H1 (cell line): Measurements from ENCODE around the gene ANK3. TPM values are rescaled to one million over a fixed set of nuclear protein-coding genes. Genes with fewer than 3 reads are reported as not detected.

Experiments used
- CTCF ChIA-PET: fragments of 300-600 bp; sonication (Branson Sonifier 250); formaldehyde crosslinking; loops from one replicate; lab custom pipeline; 2021; ENCODE audit not compliant: partially characterized antibody; lab: Charles Lee
- POLR2A ChIA-PET: fragments of 300-600 bp; sonication (Branson Sonifier 250); formaldehyde crosslinking; loops from one replicate; lab custom pipeline; 2021; ENCODE audit warnings: inconsistent platforms; ENCODE audit not compliant: partially characterized antibody; lab: Charles Lee
- DNase-seq, 2 experiments: peaks; one replicate each; pipeline versions ENCODE4 v3.0.0 to v3.0.0-alpha.2; 2010 to 2022; ENCODE audit warnings: low spot score in 2 of 2, low read depth in 1 of 2, mixed read lengths in 1 of 2
- FAIRE-seq: peaks from 2 replicates; lab custom pipeline; 2011; peaks lifted over from hg19 to GRCh38; lab: Jason Lieb, UNC
- H2AFZ ChIP-seq: 2 replicates; pipeline ENCODE4 v1.8.1; 2012; ENCODE audit warnings: low read length, inconsistent platforms
- H2AK5ac ChIP-seq: 2 replicates; pipeline ENCODE4 v1.6.1; 2013; ENCODE audit warnings: low read depth, low read length
- H2BK120ac ChIP-seq: replicated peaks from 2 replicates; pipeline ENCODE3; 2013; ENCODE audit warnings: low read depth, low read length, inconsistent platforms
- H2BK12ac ChIP-seq: 2 replicates; pipeline ENCODE4 v1.6.1; 2013; ENCODE audit warnings: low read depth, low read length
- H2BK15ac ChIP-seq: 2 replicates; pipeline ENCODE4 v1.6.1; 2013; ENCODE audit warnings: low read length
- H2BK20ac ChIP-seq: 2 replicates; pipeline ENCODE4 v1.6.1; 2013; ENCODE audit warnings: low read length
- H2BK5ac ChIP-seq: 2 replicates; pipeline ENCODE4 v1.6.1; 2013; ENCODE audit warnings: low read depth, low read length
- H3K14ac ChIP-seq: 2 replicates; pipeline ENCODE4 v1.6.1; 2013; ENCODE audit warnings: inconsistent platforms; ENCODE audit not compliant: insufficient read length
- H3K18ac ChIP-seq: 2 replicates; pipeline ENCODE4 v1.6.1; 2013; ENCODE audit warnings: low read length; ENCODE audit errors: extremely low read depth
- H3K23ac ChIP-seq: 2 replicates; pipeline ENCODE4 v1.6.1; 2013; ENCODE audit warnings: inconsistent platforms; ENCODE audit not compliant: insufficient read length
- H3K23me2 ChIP-seq: 2 replicates; pipeline ENCODE4 v1.6.1; 2013; ENCODE audit warnings: low read depth, low read length
- H3K27ac ChIP-seq: 2 replicates; pipeline ENCODE4 v1.6.1; 2011; ENCODE audit warnings: low read depth, low read length, inconsistent platforms
- H3K27me3 ChIP-seq, 4 experiments: replicated peaks in 1 of 4; 1 replicate in 1 of 4; 2 replicates in 3 of 4; pipeline versions ENCODE4 v1.6.1 to v1.8.1; 2011 to 2013; ENCODE audit warnings: low read length in 3 of 4, mild to moderate bottlenecking in 3 of 4, inconsistent platforms in 2 of 4, mixed read lengths in 2 of 4, moderate library complexity in 1 of 4; ENCODE audit not compliant: control insufficient read depth in 3 of 4, insufficient read depth in 3 of 4; ENCODE audit errors: extremely low read depth in 1 of 4
- H3K36me3 ChIP-seq, 4 experiments: 2 replicates each; pipeline versions ENCODE4 v1.6.1 to v1.8.1; 2011 to 2013; ENCODE audit warnings: mild to moderate bottlenecking in 4 of 4, low read length in 3 of 4, moderate library complexity in 2 of 4, control low read depth in 1 of 4, inconsistent platforms in 1 of 4; ENCODE audit not compliant: insufficient read depth in 4 of 4, control insufficient read depth in 2 of 4
- H3K4ac ChIP-seq: replicated peaks from 2 replicates; pipeline ENCODE3; 2013; ENCODE audit warnings: low read length, low read depth, mixed read lengths, inconsistent platforms; ENCODE audit not compliant: insufficient read length
- H3K4me1 ChIP-seq, 4 experiments: replicated peaks in 1 of 4; 1 replicate in 1 of 4; 2 replicates in 3 of 4; pipeline versions ENCODE4 v1.6.1 to v1.8.1; 2011 to 2013; ENCODE audit warnings: low read length in 3 of 4, inconsistent platforms in 2 of 4, mixed read lengths in 1 of 4; ENCODE audit not compliant: insufficient read depth in 4 of 4, control insufficient read depth in 3 of 4
- H3K4me2 ChIP-seq, 2 experiments: 2 replicates each; pipeline versions ENCODE4 v1.6.1 to v1.8.1; 2011 to 2013; ENCODE audit warnings: low read depth in 2 of 2, low read length in 2 of 2, control low read depth in 1 of 2, inconsistent platforms in 1 of 2, mild to moderate bottlenecking in 1 of 2; ENCODE audit not compliant: insufficient read depth in 1 of 2
- H3K4me3 ChIP-seq, 4 experiments: fragments of 200-600, 300-600 bp in 1 of 4; sonication (generic), shearing (Covaris generic), sonication (Bioruptor Twin) in 1 of 4; 2 replicates each; pipeline versions ENCODE4 v1.5.1 to v1.8.1; 2011 to 2016; ENCODE audit warnings: low read length in 4 of 4, low read depth in 3 of 4, control low read depth in 2 of 4, inconsistent platforms in 2 of 4, mild to moderate bottlenecking in 2 of 4, mixed read lengths in 1 of 4, moderate library complexity in 1 of 4; ENCODE audit not compliant: insufficient read depth in 2 of 4; ENCODE audit errors: extremely low read depth in 1 of 4
- H3K56ac ChIP-seq: replicated peaks from 2 replicates; pipeline ENCODE3; 2013; ENCODE audit warnings: low read depth, mild to moderate bottlenecking, mixed read lengths, low read length, inconsistent platforms; ENCODE audit not compliant: insufficient read length
- H3K79me1 ChIP-seq: 2 replicates; pipeline ENCODE4 v1.6.1; 2013; ENCODE audit warnings: low read depth, low read length, control low read depth
- H3K79me2 ChIP-seq, 2 experiments: 2 replicates each; pipeline versions ENCODE4 v1.6.1 to v1.8.1; 2012 to 2013; ENCODE audit warnings: low read length in 2 of 2, mild to moderate bottlenecking in 2 of 2, inconsistent platforms in 1 of 2; ENCODE audit not compliant: insufficient read depth in 2 of 2, control insufficient read depth in 1 of 2
- H3K9ac ChIP-seq, 4 experiments: replicated peaks in 1 of 4; 1 replicate in 1 of 4; 2 replicates in 3 of 4; pipeline versions ENCODE4 v1.6.1 to v1.8.1; 2011 to 2013; ENCODE audit warnings: low read depth in 3 of 4, low read length in 3 of 4, control low read depth in 2 of 4, mild to moderate bottlenecking in 2 of 4, moderate library complexity in 2 of 4, inconsistent platforms in 1 of 4; ENCODE audit errors: extremely low read depth in 1 of 4
- H3K9me3 ChIP-seq, 2 experiments: 2 replicates each; pipeline versions ENCODE4 v1.6.1 to v1.8.1; 2012 to 2013; ENCODE audit warnings: mild to moderate bottlenecking in 2 of 2, moderate library complexity in 2 of 2, control low read depth in 1 of 2, inconsistent platforms in 1 of 2, low read depth in 1 of 2, low read length in 1 of 2, mixed read lengths in 1 of 2; ENCODE audit not compliant: insufficient read depth in 2 of 2
- H4K20me1 ChIP-seq, 2 experiments: replicated peaks in 1 of 2; 2 replicates each; pipeline versions ENCODE3 to v1.8.1; 2011 to 2013; ENCODE audit warnings: inconsistent platforms in 2 of 2, low read length in 2 of 2, mild to moderate bottlenecking in 1 of 2; ENCODE audit not compliant: insufficient read depth in 2 of 2, control insufficient read depth in 1 of 2
- H4K5ac ChIP-seq: 2 replicates; pipeline ENCODE4 v1.6.1; 2013; ENCODE audit warnings: low read length, low read depth, mixed read lengths, inconsistent platforms; ENCODE audit not compliant: insufficient read length
- H4K8ac ChIP-seq: 2 replicates; pipeline ENCODE4 v1.8.0; 2013; ENCODE audit warnings: mild to moderate bottlenecking, moderate library complexity, low read length, inconsistent platforms; ENCODE audit not compliant: insufficient read depth; ENCODE audit errors: extremely low read depth
- H4K91ac ChIP-seq: replicated peaks from 2 replicates; pipeline ENCODE3; 2013; ENCODE audit warnings: low read length, mixed read lengths, inconsistent platforms; ENCODE audit not compliant: insufficient read length
- BCL11A ChIP-seq, 2 experiments: IDR thresholded peaks; one replicate each; pipeline ENCODE4 v1.6.1; 2011; ENCODE audit warnings: low read depth in 2 of 2, low read length in 2 of 2, mild to moderate bottlenecking in 2 of 2
- CBX5 ChIP-seq: fragments of 300-800, 300-1000 bp; sonication (generic); IDR thresholded peaks from 2 replicates; pipeline ENCODE4 v1.7.1; 2016; ENCODE audit warnings: antibody characterized with exemption, low read length, low read depth
- CTBP2 ChIP-seq: IDR thresholded peaks from 2 replicates; pipeline ENCODE4 v1.7.0; 2011; ENCODE audit warnings: borderline replicate concordance, mild to moderate bottlenecking, moderate library complexity, mixed read lengths, low read length; ENCODE audit not compliant: insufficient read depth, insufficient read length
- EGR1 ChIP-seq: IDR thresholded peaks from 2 replicates; pipeline ENCODE4 v1.6.1; 2011; ENCODE audit warnings: low read depth, low read length, borderline replicate concordance
- EP300 ChIP-seq, 2 experiments: IDR thresholded peaks; 1 replicate in 1 of 2; 2 replicates in 1 of 2; pipeline ENCODE4 v1.6.1; 2011 to 2012; ENCODE audit warnings: low read depth in 2 of 2, low read length in 2 of 2, mild to moderate bottlenecking in 2 of 2, borderline replicate concordance in 1 of 2, inconsistent platforms in 1 of 2, moderate library complexity in 1 of 2
- GTF2F1 ChIP-seq: IDR thresholded peaks from 2 replicates; pipeline ENCODE4 v1.6.1; 2012; ENCODE audit warnings: low read depth, low read length, improper control_type of control experiment, borderline replicate concordance
- HDAC2 ChIP-seq, 2 experiments: fragments of 300-600 bp in 1 of 2; sonication (generic) in 1 of 2; IDR thresholded peaks; 2 replicates each; pipeline ENCODE4 v1.6.1; 2011 to 2012; ENCODE audit warnings: low read depth in 2 of 2, low read length in 2 of 2, mild to moderate bottlenecking in 2 of 2, moderate library complexity in 2 of 2, borderline replicate concordance in 1 of 2, inconsistent platforms in 1 of 2
- NANOG ChIP-seq: IDR thresholded peaks from 2 replicates; pipeline ENCODE4 v1.6.1; 2011; ENCODE audit warnings: low read length, low read depth, mild to moderate bottlenecking, inconsistent platforms; ENCODE audit not compliant: insufficient read depth, poor library complexity, severe bottlenecking
- SAP30 ChIP-seq: fragments of 300-600 bp; sonication (generic); IDR thresholded peaks from 2 replicates; pipeline ENCODE4 v1.7.1; 2012; ENCODE audit warnings: low read length, moderate library complexity, mild to moderate bottlenecking, inconsistent platforms; ENCODE audit not compliant: insufficient read depth, insufficient replicate concordance
- SP1 ChIP-seq: IDR thresholded peaks from 2 replicates; pipeline ENCODE4 v1.6.1; 2011; ENCODE audit warnings: low read depth, low read length
- TAF1 ChIP-seq: IDR thresholded peaks from 2 replicates; pipeline ENCODE4 v1.6.1; 2011; ENCODE audit warnings: mild to moderate bottlenecking, low read depth, low read length
- ZNF274 ChIP-seq: IDR thresholded peaks from 2 replicates; pipeline ENCODE4 v1.7.0; 2012; ENCODE audit warnings: low read length, borderline replicate concordance; ENCODE audit errors: extremely low read depth
- polyA plus RNA-seq, 7 experiments: library from polyadenylated mRNA; depleted of rRNA in 3 of 7; stranded (reverse) in 5 of 7; unstranded in 2 of 7; fragments of >200 nt in 5 of 7; fragments of 200-250 nt in 2 of 7; gene quantifications; 1 replicate in 5 of 7; 2 replicates in 1 of 7; 4 replicates in 1 of 7; pipeline versions ENCODE4 v1.2.1 to v1.2.3, GENCODE V29; 2011 to 2013; ENCODE audit warnings: missing spikeins in 2 of 7, mixed read lengths in 2 of 7
- total RNA-seq: library from RNA; stranded (reverse); fragmentation: NEBNext Ultra II Directional; extraction: Animal tissue kit (Norgen Biotek cat#: 25700); gene quantifications from 2 replicates; pipeline ENCODE4 v1.2.1, GENCODE V29; 2021
- TF ChIP-seq, protein P1 (sequence below): IDR thresholded peaks from 2 replicates; pipeline ENCODE4 v1.6.1; 2011; ENCODE audit warnings: low read depth, mild to moderate bottlenecking, low read length; ENCODE audit not compliant: insufficient read depth

ANK3 gene
- total and polyA plus RNA-seq, 2 of the 8 experiments (the other 6 are each of a cell fraction or from before 2014, with no cell fraction given): 18.1 to 67.9 TPM

DNA sequence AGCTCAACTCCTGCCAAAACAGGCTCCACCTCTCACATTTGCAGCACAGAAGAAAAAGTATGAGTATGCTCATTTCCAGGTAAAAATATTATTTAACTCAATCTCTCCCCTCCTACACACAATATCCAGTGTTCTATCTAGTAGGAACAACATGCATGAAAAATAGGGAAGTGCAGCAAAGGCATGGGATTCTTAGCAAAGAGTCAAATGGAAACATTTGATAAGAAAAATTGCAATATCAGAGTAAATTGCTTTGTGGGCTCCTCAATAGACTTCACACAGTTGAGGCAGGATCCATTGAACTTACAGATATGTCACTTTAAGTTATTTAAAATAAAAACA, 150.9 kb downstream of the ANK3 start:
- Histone ChIP-seq H2BK15ac (no peak overlapping the region), H4K5ac (no peak overlapping the region), H3K27ac (no peak overlapping the region), H3K79me2 (no peaks in the 10 kb centered on the region), H3K27me3 (no peaks in the 10 kb centered on the region), H3K14ac (no peak overlapping the region), H3K23ac (no peak overlapping the region), H3K9me3 (no peaks in the 10 kb centered on the region), H2BK20ac (no peak overlapping the region), H2AK5ac (no peak overlapping the region), H3K4me3 (no peak overlapping the region), H4K20me1 (no peaks in the 10 kb centered on the region), H3K9ac (no peak overlapping the region), H3K4ac (no peak overlapping the region), H4K91ac (no peak overlapping the region), H2BK12ac (no peak overlapping the region), H2AFZ (no peak overlapping the region), H3K18ac (no peak overlapping the region), H2BK120ac (no peak overlapping the region), H3K36me3 (no peaks in the 10 kb centered on the region), H3K79me1 (no peaks in the 10 kb centered on the region), H3K56ac (no peak overlapping the region), H3K4me1 (peaks cover 0 to 3% (median 0%) of the 10 kb centered on the region in 4 experiments; a peak in 3 of 7 replicates), H4K8ac (no peak overlapping the region), H3K4me2 (no peak overlapping the region), H2BK5ac (no peak overlapping the region), H3K23me2 (no peaks in the 10 kb centered on the region)
- TF ChIP-seq EGR1: no peak
- no peak for TF ChIP-seq ZNF274
- no peak for TF ChIP-seq EP300 (IDR thresholded peaks at IDR 0.05; ENCODE audit: borderline replicate concordance in 1 of 2, low read depth in 2 of 2, low read length in 2 of 2)
- TF ChIP-seq SAP30: no peak
- TF ChIP-seq CTBP2: no peak
- TF ChIP-seq TAF1: no peak
- TF ChIP-seq GTF2F1: no peak
- TF ChIP-seq SP1: no peak
- TF ChIP-seq HDAC2 (IDR thresholded peaks at IDR 0.05; ENCODE audit: borderline replicate concordance in 1 of 2, low read depth in 2 of 2, low read length in 2 of 2): no peak
- no peak for TF ChIP-seq BCL11A (IDR thresholded peaks at IDR 0.05; ENCODE audit: low read depth in 2 of 2, low read length in 2 of 2)
- no peak for TF ChIP-seq CBX5
- TF ChIP-seq, protein P1, sequence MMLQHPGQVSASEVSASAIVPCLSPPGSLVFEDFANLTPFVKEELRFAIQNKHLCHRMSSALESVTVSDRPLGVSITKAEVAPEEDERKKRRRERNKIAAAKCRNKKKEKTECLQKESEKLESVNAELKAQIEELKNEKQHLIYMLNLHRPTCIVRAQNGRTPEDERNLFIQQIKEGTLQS: no peak
- no peak for TF ChIP-seq NANOG
- FAIRE-seq: no peak
- DNase-seq: no peak
- ChIA-PET POLR2A (interaction anchor here (1.9 kb wide), 1 partner anchor 98 kb away, joined by 4 read pairs; no protein-coding TSS in a partner anchor), CTCF (interaction anchor here (0.6 to 3.8 kb wide), 32 partner anchors 8 to 411 kb away, joined by 3 to 49 read pairs (median 4); no protein-coding TSS in a partner anchor)
